Measurements from ENCODE around the gene SLC16A14.

SLC16A14 gene

GRCh38 chr2:230071421-230071820, 2.7 kb upstream of the SLC16A14 start:
- no peak overlapping the region for H3K4me3 ChIP-seq (ENCODE audit: low read depth in 1 of 2, low read length in 2 of 2)
- H3K27ac ChIP-seq (ENCODE audit: low read depth, low read length), result no peak overlapping the region
- no peak overlapping the region for H3K9ac ChIP-seq (ENCODE audit: low read depth in 1 of 2, low read length in 2 of 2)
- H3K4me1 ChIP-seq (ENCODE audit: control insufficient read depth in 1 of 2, insufficient read depth in 2 of 2, low read length in 2 of 2), result peaks cover 4 to 11% of the 10 kb centered on the region in 2 donors
- peaks cover 2 to 4% of the 10 kb centered on the region in 2 donors for H3K27me3 ChIP-seq (ENCODE audit: control insufficient read depth in 1 of 2, insufficient read depth in 2 of 2, low read length in 2 of 2)
- no peaks in the 10 kb centered on the region for H3K9me3 ChIP-seq (ENCODE audit: control insufficient read depth in 1 of 2, low read length in 2 of 2)
- H3K36me3 ChIP-seq (ENCODE audit: control insufficient read depth in 1 of 2, insufficient read depth in 2 of 2, low read length in 2 of 2), result no peaks in the 10 kb centered on the region

DNA sequence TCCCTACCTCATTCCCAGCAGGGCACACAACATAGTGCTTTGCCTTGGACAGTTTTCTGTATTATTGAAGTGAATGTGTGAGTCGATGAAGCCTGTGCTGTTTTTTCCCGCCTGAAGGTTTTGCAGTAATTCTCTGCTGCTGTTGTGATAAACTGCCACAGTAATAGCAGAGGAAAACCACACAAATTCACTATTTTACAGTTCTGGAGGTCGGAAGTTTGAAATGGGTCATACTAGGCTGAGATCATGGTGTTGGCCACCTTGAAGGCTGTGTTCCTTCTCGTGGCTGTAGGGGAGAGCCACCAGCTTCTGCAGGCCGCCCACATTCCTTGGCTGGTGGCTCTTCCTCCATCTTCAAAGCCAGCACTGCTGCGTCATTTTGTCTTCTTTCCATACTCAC, 678 bp upstream of the SLC16A14 start:
- Histone ChIP-seq H3K27ac (ENCODE audit: low read depth, low read length) (no peak overlapping the region), H3K4me1 (ENCODE audit: control insufficient read depth in 1 of 2, insufficient read depth in 2 of 2, low read length in 2 of 2) (peaks cover 4 to 11% of the 10 kb centered on the region in 2 donors), H3K9ac (ENCODE audit: low read depth in 1 of 2, low read length in 2 of 2) (no peak overlapping the region), H3K27me3 (ENCODE audit: control insufficient read depth in 1 of 2, insufficient read depth in 2 of 2, low read length in 2 of 2) (peaks cover 2 to 4% of the 10 kb centered on the region in 2 donors), H3K4me3 (ENCODE audit: low read depth in 1 of 2, low read length in 2 of 2) (no peak overlapping the region), H3K36me3 (ENCODE audit: control insufficient read depth in 1 of 2, insufficient read depth in 2 of 2, low read length in 2 of 2) (no peaks in the 10 kb centered on the region), H3K9me3 (ENCODE audit: control insufficient read depth in 1 of 2, low read length in 2 of 2) (no peaks in the 10 kb centered on the region)

DNA sequence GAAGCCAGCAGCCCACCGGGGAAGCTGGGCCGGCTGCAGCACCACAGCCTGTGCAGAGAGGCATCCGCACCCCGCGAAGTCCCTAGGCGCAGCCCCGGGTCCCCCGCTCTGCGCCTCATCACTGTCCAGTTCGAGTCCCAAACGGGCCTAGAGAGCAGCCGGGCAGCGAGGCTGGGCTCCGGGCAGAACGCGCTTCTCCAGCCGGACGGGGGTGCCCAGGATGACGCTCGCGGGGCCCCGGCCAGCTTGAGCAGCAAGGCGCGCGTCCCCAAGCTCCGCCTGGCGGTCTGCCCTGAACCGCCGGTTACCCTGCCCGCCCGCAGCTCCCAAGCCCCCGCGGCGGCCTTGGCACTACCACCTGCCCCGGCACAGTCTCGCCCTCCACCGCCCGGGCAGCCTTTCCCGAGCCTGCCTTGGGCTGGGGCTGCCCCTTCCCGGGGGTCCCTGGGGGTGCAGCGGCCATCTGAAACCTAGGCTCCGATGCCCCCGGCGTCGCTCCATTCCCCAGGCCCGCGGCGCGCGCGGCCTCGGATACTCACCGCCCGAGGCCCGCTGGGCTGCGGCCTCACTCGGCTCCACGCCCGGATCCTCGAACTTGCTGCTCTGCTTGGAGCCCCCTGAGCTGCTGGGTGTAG, 591 bp downstream of the SLC16A14 start:
- Histone ChIP-seq H3K9me3 (ENCODE audit: control insufficient read depth in 1 of 2, low read length in 2 of 2) (no peaks in the 10 kb centered on the region), H3K9ac (ENCODE audit: low read depth in 1 of 2, low read length in 2 of 2) (peak overlapping the region; percentile 54 to 66), H3K36me3 (ENCODE audit: control insufficient read depth in 1 of 2, insufficient read depth in 2 of 2, low read length in 2 of 2) (no peaks in the 10 kb centered on the region), H3K4me3 (ENCODE audit: low read depth in 1 of 2, low read length in 2 of 2) (peak overlapping the region; percentile 76 to 78), H3K27ac (ENCODE audit: low read depth, low read length) (no peak overlapping the region), H3K27me3 (ENCODE audit: control insufficient read depth in 1 of 2, insufficient read depth in 2 of 2, low read length in 2 of 2) (peaks cover 2 to 4% of the 10 kb centered on the region in 2 donors), H3K4me1 (ENCODE audit: control insufficient read depth in 1 of 2, insufficient read depth in 2 of 2, low read length in 2 of 2) (peaks cover 4 to 11% of the 10 kb centered on the region in 2 donors)

DNA sequence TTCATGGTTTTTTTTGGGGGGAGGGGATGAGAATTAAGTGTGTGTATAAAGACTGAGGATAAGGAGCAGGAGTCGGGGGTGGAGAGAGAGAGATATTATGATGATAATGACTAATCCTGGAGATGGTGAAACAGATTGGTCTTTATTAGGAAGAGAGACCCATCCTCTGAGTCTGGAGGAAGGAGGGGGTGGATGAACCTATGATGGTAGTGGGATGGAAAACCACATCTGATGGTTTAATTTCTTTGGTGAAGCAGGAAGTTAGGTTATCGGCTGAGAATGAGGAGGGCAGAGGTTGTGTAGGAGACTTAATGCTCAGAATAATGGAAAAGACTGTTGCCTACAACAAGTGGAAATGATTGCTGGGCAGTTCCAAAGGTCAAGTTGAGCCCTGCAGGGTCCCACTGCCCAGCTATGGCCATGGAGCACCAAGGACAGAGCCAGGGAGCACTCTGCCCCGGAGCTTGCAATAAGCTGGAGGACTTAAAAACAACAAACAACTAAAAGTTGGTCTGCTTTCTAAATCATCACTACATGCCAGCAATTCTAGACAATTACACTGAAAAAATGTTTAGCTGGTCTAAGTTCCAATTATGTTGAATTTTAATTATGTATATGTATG, 7.9 kb downstream of the SLC16A14 start:
- no peaks in the 10 kb centered on the region for H3K36me3 ChIP-seq (ENCODE audit: control insufficient read depth in 1 of 2, insufficient read depth in 2 of 2, low read length in 2 of 2)
- H3K27ac ChIP-seq (ENCODE audit: low read depth, low read length), result no peak overlapping the region
- H3K27me3 ChIP-seq (ENCODE audit: control insufficient read depth in 1 of 2, insufficient read depth in 2 of 2, low read length in 2 of 2), result no peaks in the 10 kb centered on the region
- no peak overlapping the region for H3K9ac ChIP-seq (ENCODE audit: low read depth in 1 of 2, low read length in 2 of 2)
- no peak overlapping the region for H3K4me3 ChIP-seq (ENCODE audit: low read depth in 1 of 2, low read length in 2 of 2)
- no peaks in the 10 kb centered on the region for H3K9me3 ChIP-seq (ENCODE audit: control insufficient read depth in 1 of 2, low read length in 2 of 2)
- H3K4me1 ChIP-seq (ENCODE audit: control insufficient read depth in 1 of 2, insufficient read depth in 2 of 2, low read length in 2 of 2), result no peaks in the 10 kb centered on the region

- Histone ChIP-seq H3K9me3 (ENCODE audit: control insufficient read depth in 1 of 2, low read length in 2 of 2) (no peaks in the 10 kb centered on the region), H3K4me1 (ENCODE audit: control insufficient read depth in 1 of 2, insufficient read depth in 2 of 2, low read length in 2 of 2) (no peaks in the 10 kb centered on the region), H3K9ac (ENCODE audit: low read depth in 1 of 2, low read length in 2 of 2) (no peak overlapping the region), H3K4me3 (ENCODE audit: low read depth in 1 of 2, low read length in 2 of 2) (no peak overlapping the region), H3K36me3 (ENCODE audit: control insufficient read depth in 1 of 2, insufficient read depth in 2 of 2, low read length in 2 of 2) (no peaks in the 10 kb centered on the region), H3K27me3 (ENCODE audit: control insufficient read depth in 1 of 2, insufficient read depth in 2 of 2, low read length in 2 of 2) (no peaks in the 10 kb centered on the region), H3K27ac (ENCODE audit: low read depth, low read length) (no peak overlapping the region)
These were observed 14.8 kb downstream of the SLC16A14 start for GRCh38 chr2:230053753-230054478.

DNA sequence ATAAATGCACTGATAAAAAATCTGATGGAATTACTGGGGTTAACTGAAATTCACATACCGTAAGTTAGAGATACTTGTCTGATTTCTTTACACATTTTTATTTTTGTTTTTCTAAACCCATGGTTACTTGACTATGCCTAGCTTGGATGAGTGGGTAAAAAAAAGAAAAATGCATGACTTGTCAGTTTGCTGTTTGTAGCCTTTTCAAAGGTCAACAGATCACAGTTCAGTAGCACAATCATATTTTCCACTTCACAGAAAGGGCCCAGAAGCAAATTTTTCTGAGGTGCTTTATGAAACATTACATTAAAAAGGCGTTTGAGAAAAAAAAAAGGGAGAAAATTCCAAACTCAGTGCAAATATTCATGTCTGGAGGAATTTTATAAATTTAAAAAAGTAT, 16.4 kb downstream of the SLC16A14 start:
- H3K4me1 ChIP-seq (ENCODE audit: control insufficient read depth in 1 of 2, insufficient read depth in 2 of 2, low read length in 2 of 2), result no peaks in the 10 kb centered on the region
- H3K9ac ChIP-seq (ENCODE audit: low read depth in 1 of 2, low read length in 2 of 2), result no peak overlapping the region
- H3K27ac ChIP-seq (ENCODE audit: low read depth, low read length), result no peak overlapping the region
- no peaks in the 10 kb centered on the region for H3K27me3 ChIP-seq (ENCODE audit: control insufficient read depth in 1 of 2, insufficient read depth in 2 of 2, low read length in 2 of 2)
- H3K36me3 ChIP-seq (ENCODE audit: control insufficient read depth in 1 of 2, insufficient read depth in 2 of 2, low read length in 2 of 2), result no peaks in the 10 kb centered on the region
- no peaks in the 10 kb centered on the region for H3K9me3 ChIP-seq (ENCODE audit: control insufficient read depth in 1 of 2, low read length in 2 of 2)
- no peak overlapping the region for H3K4me3 ChIP-seq (ENCODE audit: low read depth in 1 of 2, low read length in 2 of 2)

- H3K36me3 ChIP-seq (ENCODE audit: control insufficient read depth in 1 of 2, insufficient read depth in 2 of 2, low read length in 2 of 2), result no peaks in the 10 kb centered on the region
- H3K4me1 ChIP-seq (ENCODE audit: control insufficient read depth in 1 of 2, insufficient read depth in 2 of 2, low read length in 2 of 2), result no peaks in the 10 kb centered on the region
- no peak overlapping the region for H3K27ac ChIP-seq (ENCODE audit: low read depth, low read length)
- no peak overlapping the region for H3K9ac ChIP-seq (ENCODE audit: low read depth in 1 of 2, low read length in 2 of 2)
- H3K27me3 ChIP-seq (ENCODE audit: control insufficient read depth in 1 of 2, insufficient read depth in 2 of 2, low read length in 2 of 2), result no peaks in the 10 kb centered on the region
- no peaks in the 10 kb centered on the region for H3K9me3 ChIP-seq (ENCODE audit: control insufficient read depth in 1 of 2, low read length in 2 of 2)
- no peak overlapping the region for H3K4me3 ChIP-seq (ENCODE audit: low read depth in 1 of 2, low read length in 2 of 2)
These were observed 18.6 kb downstream of the SLC16A14 start for GRCh38 chr2:230050136-230050535.

GRCh38 chr2:230048010-230048671, 20.6 kb downstream of the SLC16A14 start:
- Histone ChIP-seq H3K36me3 (ENCODE audit: control insufficient read depth in 1 of 2, insufficient read depth in 2 of 2, low read length in 2 of 2) (no peaks in the 10 kb centered on the region), H3K9me3 (ENCODE audit: control insufficient read depth in 1 of 2, low read length in 2 of 2) (no peaks in the 10 kb centered on the region), H3K4me1 (ENCODE audit: control insufficient read depth in 1 of 2, insufficient read depth in 2 of 2, low read length in 2 of 2) (no peaks in the 10 kb centered on the region), H3K4me3 (ENCODE audit: low read depth in 1 of 2, low read length in 2 of 2) (no peak overlapping the region), H3K9ac (ENCODE audit: low read depth in 1 of 2, low read length in 2 of 2) (no peak overlapping the region), H3K27ac (ENCODE audit: low read depth, low read length) (no peak overlapping the region), H3K27me3 (ENCODE audit: control insufficient read depth in 1 of 2, insufficient read depth in 2 of 2, low read length in 2 of 2) (no peaks in the 10 kb centered on the region)

- Histone ChIP-seq H3K27me3 (ENCODE audit: control insufficient read depth in 1 of 2, insufficient read depth in 2 of 2, low read length in 2 of 2) (no peaks in the 10 kb centered on the region), H3K4me1 (ENCODE audit: control insufficient read depth in 1 of 2, insufficient read depth in 2 of 2, low read length in 2 of 2) (no peaks in the 10 kb centered on the region), H3K9me3 (ENCODE audit: control insufficient read depth in 1 of 2, low read length in 2 of 2) (no peaks in the 10 kb centered on the region), H3K27ac (ENCODE audit: low read depth, low read length) (no peak overlapping the region), H3K36me3 (ENCODE audit: control insufficient read depth in 1 of 2, insufficient read depth in 2 of 2, low read length in 2 of 2) (no peaks in the 10 kb centered on the region), H3K4me3 (ENCODE audit: low read depth in 1 of 2, low read length in 2 of 2) (no peak overlapping the region), H3K9ac (ENCODE audit: low read depth in 1 of 2, low read length in 2 of 2) (no peak overlapping the region)
These were observed 22.2 kb downstream of the SLC16A14 start for GRCh38 chr2:230046491-230046890.

DNA sequence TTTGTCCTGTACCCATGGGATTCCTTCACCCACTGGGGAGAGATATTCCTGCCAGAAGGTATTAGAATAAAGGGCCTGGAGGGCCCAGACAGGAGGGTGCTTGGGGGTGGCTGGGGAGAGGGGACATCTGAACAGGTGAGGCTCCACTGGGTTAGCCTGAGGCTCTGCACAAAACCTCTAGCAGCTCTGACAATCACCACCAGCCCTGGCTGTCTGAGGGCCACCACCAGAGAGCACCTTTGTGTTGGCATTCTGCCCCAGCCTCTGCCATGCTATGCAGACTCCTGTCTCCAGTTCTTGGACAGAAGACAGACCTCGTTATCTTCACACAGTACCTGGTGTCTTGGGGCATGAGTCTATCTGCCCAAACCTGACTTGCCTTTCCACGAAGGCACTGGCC, 25.3 kb downstream of the SLC16A14 start:
- Histone ChIP-seq H3K4me1 (ENCODE audit: control insufficient read depth in 1 of 2, insufficient read depth in 2 of 2, low read length in 2 of 2) (no peaks in the 10 kb centered on the region), H3K36me3 (ENCODE audit: control insufficient read depth in 1 of 2, insufficient read depth in 2 of 2, low read length in 2 of 2) (no peaks in the 10 kb centered on the region), H3K27me3 (ENCODE audit: control insufficient read depth in 1 of 2, insufficient read depth in 2 of 2, low read length in 2 of 2) (no peaks in the 10 kb centered on the region), H3K9ac (ENCODE audit: low read depth in 1 of 2, low read length in 2 of 2) (no peak overlapping the region), H3K27ac (ENCODE audit: low read depth, low read length) (no peak overlapping the region), H3K4me3 (ENCODE audit: low read depth in 1 of 2, low read length in 2 of 2) (no peak overlapping the region), H3K9me3 (ENCODE audit: control insufficient read depth in 1 of 2, low read length in 2 of 2) (no peaks in the 10 kb centered on the region)
